ENCODE data around the gene POU3F2. TPM values are rescaled to one million over a fixed set of nuclear protein-coding genes. Genes with fewer than 3 reads are reported as not detected.

Gene POU3F2
- total RNA-seq, 5 donors from 2014 or later (not counting 1 experiment from before 2014, with no cell fraction given): not detected

DNA sequence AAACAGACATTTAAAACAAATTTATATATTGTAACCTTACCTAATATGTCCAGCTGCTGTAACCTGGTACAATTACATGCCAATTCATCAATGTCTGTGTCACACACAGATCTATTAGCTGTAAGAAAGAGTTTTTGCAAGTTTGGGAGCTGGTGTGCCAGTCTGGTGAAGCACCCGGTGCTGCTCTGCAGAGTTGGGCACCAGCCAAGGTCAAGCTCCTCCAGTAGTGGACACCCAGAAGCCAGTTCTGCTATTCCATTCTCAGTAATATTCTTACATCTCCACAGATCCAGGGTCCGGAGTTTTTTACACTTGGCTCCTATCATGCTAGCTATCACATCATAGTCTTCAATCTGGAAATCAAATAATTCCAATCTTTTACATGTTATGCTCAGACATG is 41.0 kb downstream of the POU3F2 start:
- peaks cover 59% of the 10 kb centered on the region for H3K36me3 Mint-ChIP-seq
- H3K27me3 Mint-ChIP-seq: no peaks in the 10 kb centered on the region
- H3K4me1 Mint-ChIP-seq: peaks cover 0 to 4% (median 2%) of the 10 kb centered on the region in 3 donors
- Histone ChIP-seq H3K9me3 (no peaks in the 10 kb centered on the region), H3K36me3 (ENCODE audit: control insufficient read depth in 2 of 2, extremely low read depth in 1 of 2, insufficient read depth in 1 of 2, low read length in 1 of 2) (peaks cover 0 to 15% of the 10 kb centered on the region in 2 donors), H3K27ac (ENCODE audit: low read length) (no peak overlapping the region), H3K4me1 (ENCODE audit: control insufficient read depth in 1 of 2, extremely low read depth in 1 of 2, insufficient read depth in 2 of 2, low read length in 2 of 2) (no peaks in the 10 kb centered on the region), H3K4me3 (ENCODE audit: control insufficient read depth in 1 of 2, extremely low read depth in 1 of 2, low read length in 1 of 2) (no peak overlapping the region), H3K27me3 (replicated peaks in 1 of 2; ENCODE audit: control insufficient read depth in 2 of 2, extremely low read depth in 1 of 2, insufficient read depth in 2 of 2, low read length in 1 of 2) (no peaks in the 10 kb centered on the region)
- ATAC-seq (replicated peaks in 1 of 4) (no peak), DNase-seq (no peak)
- H3K9me3 Mint-ChIP-seq: no peaks in the 10 kb centered on the region
- H3K27ac Mint-ChIP-seq: no peak overlapping the region
- 100% methylated on average over 1 of the region's 2 CpGs for WGBS (ENCODE audit: insufficient coverage)
- no peak overlapping the region for H3K4me3 Mint-ChIP-seq
- ChIA-PET CTCF (no interaction called here), POLR2A (no interaction called here)

DNA sequence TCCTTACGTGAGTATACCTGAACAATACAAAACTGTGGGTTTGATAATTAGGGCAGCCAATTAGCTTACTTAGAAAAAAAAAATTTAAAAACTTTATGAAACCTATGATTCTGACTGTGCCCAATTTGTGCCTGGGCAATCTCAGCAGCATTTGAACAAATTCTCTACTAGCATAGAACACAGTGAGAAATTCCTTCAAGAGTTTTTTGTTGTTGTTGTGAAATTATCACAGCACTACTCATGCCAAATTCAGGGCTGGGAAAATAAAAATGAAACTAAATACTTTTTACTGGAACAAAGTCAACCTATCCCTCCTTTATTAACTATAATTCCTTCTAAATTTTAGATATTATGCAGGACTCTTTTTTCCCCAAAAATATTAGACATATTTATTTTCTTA is 42.9 kb downstream of the POU3F2 start:
- no CpG with 5 or more reads among the region's 1 CpG for WGBS (ENCODE audit: insufficient coverage)
- Mint-ChIP-seq H3K4me3 (no peak overlapping the region), H3K36me3 (peaks cover 54% of the 10 kb centered on the region), H3K9me3 (no peaks in the 10 kb centered on the region), H3K27ac (no peak overlapping the region), H3K27me3 (no peaks in the 10 kb centered on the region), H3K4me1 (peaks cover 0 to 7% (median 5%) of the 10 kb centered on the region in 3 donors)
- no peaks in the 10 kb centered on the region for H3K9me3 ChIP-seq
- H3K4me1 ChIP-seq (ENCODE audit: control insufficient read depth in 1 of 2, extremely low read depth in 1 of 2, insufficient read depth in 2 of 2, low read length in 2 of 2): no peaks in the 10 kb centered on the region
- POLR2A ChIA-PET: no interaction called here
- CTCF ChIA-PET: no interaction called here
- H3K27me3 ChIP-seq (replicated peaks in 1 of 2; ENCODE audit: control insufficient read depth in 2 of 2, extremely low read depth in 1 of 2, insufficient read depth in 2 of 2, low read length in 1 of 2): no peaks in the 10 kb centered on the region
- H3K36me3 ChIP-seq (ENCODE audit: control insufficient read depth in 2 of 2, extremely low read depth in 1 of 2, insufficient read depth in 1 of 2, low read length in 1 of 2): peaks cover 0 to 15% of the 10 kb centered on the region in 2 donors
- no peak for ATAC-seq (replicated peaks in 1 of 4)
- H3K27ac ChIP-seq (ENCODE audit: low read length): no peak overlapping the region
- no peak for DNase-seq
- H3K4me3 ChIP-seq (ENCODE audit: control insufficient read depth in 1 of 2, extremely low read depth in 1 of 2, low read length in 1 of 2): no peak overlapping the region

DNA sequence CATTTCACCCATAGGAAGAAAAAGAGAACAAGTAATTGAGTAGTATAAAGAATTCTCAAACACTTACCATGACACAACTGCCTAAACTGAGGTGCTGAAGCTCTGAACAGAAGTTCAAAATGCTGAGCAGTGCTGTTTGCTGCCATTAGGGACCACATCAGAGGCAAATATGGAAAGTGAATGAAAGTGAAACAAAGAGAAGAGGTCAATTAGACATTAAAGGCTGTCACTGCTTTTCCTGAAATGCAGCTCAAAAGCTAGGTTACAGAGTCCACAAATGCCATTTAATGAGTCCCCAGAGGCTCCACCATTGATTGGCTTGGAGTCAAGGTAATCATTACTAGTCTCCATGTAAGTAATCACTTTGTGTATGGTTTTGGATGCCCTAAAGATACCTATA is 46.1 kb downstream of the POU3F2 start:
- H3K36me3 Mint-ChIP-seq: peaks cover 55% of the 10 kb centered on the region
- CTCF ChIA-PET: interaction anchor here in 1 of 2 donors (0.6 kb wide), 1 partner anchor 9 kb away, joined by 10 read pairs; no protein-coding TSS in a partner anchor

DNA sequence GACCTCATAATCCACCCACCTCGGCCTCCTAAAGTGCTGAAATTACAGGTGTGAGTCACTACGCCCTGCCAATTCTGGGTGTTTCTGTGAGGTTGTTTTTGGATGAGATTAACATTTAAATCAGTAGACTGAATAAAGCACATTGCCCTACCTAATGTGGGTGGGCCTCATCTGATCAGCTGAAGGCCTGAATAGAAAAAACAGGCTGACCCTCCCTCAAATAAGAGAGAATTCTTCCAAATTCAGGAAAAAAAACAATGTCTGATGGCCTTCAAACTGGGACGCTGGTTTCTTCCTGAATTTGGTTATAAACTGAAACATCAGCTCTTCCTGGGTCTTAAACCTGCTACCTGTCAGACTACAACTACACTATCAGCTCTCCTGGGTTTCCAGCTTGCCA is 51.0 kb downstream of the POU3F2 start:
- ATAC-seq (replicated peaks in 1 of 4) (no peak), DNase-seq (no peak)
- CTCF ChIA-PET: no interaction called here
- Histone ChIP-seq H3K36me3 (ENCODE audit: control insufficient read depth in 2 of 2, extremely low read depth in 1 of 2, insufficient read depth in 1 of 2, low read length in 1 of 2) (peaks cover 0 to 9% of the 10 kb centered on the region in 2 donors), H3K4me3 (ENCODE audit: control insufficient read depth in 1 of 2, extremely low read depth in 1 of 2, low read length in 1 of 2) (no peak overlapping the region), H3K27me3 (replicated peaks in 1 of 2; ENCODE audit: control insufficient read depth in 2 of 2, extremely low read depth in 1 of 2, insufficient read depth in 2 of 2, low read length in 1 of 2) (no peaks in the 10 kb centered on the region), H3K27ac (ENCODE audit: low read length) (no peak overlapping the region), H3K4me1 (ENCODE audit: control insufficient read depth in 1 of 2, extremely low read depth in 1 of 2, insufficient read depth in 2 of 2, low read length in 2 of 2) (no peaks in the 10 kb centered on the region), H3K9me3 (no peaks in the 10 kb centered on the region)
- Mint-ChIP-seq H3K4me1 (peaks cover 0 to 4% (median 4%) of the 10 kb centered on the region in 3 donors), H3K9me3 (no peaks in the 10 kb centered on the region), H3K36me3 (peaks cover 60% of the 10 kb centered on the region), H3K27me3 (no peaks in the 10 kb centered on the region), H3K27ac (no peak overlapping the region), H3K4me3 (no peak overlapping the region)
- no CpG with 5 or more reads among the region's 3 CpGs for WGBS (ENCODE audit: insufficient coverage)
- POLR2A ChIA-PET: no interaction called here

More for the DNA sequence above, 46.1 kb downstream of the POU3F2 start:
- ATAC-seq (replicated peaks in 1 of 4) (no peak), DNase-seq (no peak)
- Mint-ChIP-seq H3K27ac (no peak overlapping the region), H3K27me3 (no peaks in the 10 kb centered on the region), H3K4me1 (peaks cover 0 to 7% (median 5%) of the 10 kb centered on the region in 3 donors), H3K9me3 (no peaks in the 10 kb centered on the region), H3K4me3 (no peak overlapping the region)
- Histone ChIP-seq H3K4me3 (ENCODE audit: control insufficient read depth in 1 of 2, extremely low read depth in 1 of 2, low read length in 1 of 2) (no peak overlapping the region), H3K9me3 (no peaks in the 10 kb centered on the region), H3K27ac (ENCODE audit: low read length) (no peak overlapping the region), H3K36me3 (ENCODE audit: control insufficient read depth in 2 of 2, extremely low read depth in 1 of 2, insufficient read depth in 1 of 2, low read length in 1 of 2) (peaks cover 0 to 15% of the 10 kb centered on the region in 2 donors), H3K27me3 (replicated peaks in 1 of 2; ENCODE audit: control insufficient read depth in 2 of 2, extremely low read depth in 1 of 2, insufficient read depth in 2 of 2, low read length in 1 of 2) (no peaks in the 10 kb centered on the region), H3K4me1 (ENCODE audit: control insufficient read depth in 1 of 2, extremely low read depth in 1 of 2, insufficient read depth in 2 of 2, low read length in 2 of 2) (no peaks in the 10 kb centered on the region)
- POLR2A ChIA-PET: no interaction called here

DNA sequence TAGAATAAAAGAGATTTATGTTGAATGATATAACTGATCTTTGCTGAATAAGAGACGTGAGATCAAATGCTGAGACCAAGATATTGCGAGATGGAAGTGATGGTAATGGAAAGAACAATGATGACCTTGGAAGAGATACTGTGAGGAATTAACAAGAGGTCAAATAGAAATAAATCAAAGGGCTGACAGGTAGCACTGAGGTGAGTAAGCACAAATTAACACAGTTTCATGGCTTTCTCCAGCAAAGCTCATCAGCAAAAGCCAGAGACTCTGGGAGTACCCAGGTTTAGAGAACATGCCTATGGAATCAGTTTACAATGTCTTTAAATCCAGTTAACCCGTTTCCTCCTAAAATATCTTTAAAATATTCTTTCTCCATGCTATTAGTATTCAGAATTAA is 53.3 kb downstream of the POU3F2 start:
- Histone ChIP-seq H3K4me3 (ENCODE audit: control insufficient read depth in 1 of 2, extremely low read depth in 1 of 2, low read length in 1 of 2) (no peak overlapping the region), H3K27ac (ENCODE audit: low read length) (no peak overlapping the region), H3K9me3 (no peaks in the 10 kb centered on the region), H3K4me1 (ENCODE audit: control insufficient read depth in 1 of 2, extremely low read depth in 1 of 2, insufficient read depth in 2 of 2, low read length in 2 of 2) (no peaks in the 10 kb centered on the region), H3K36me3 (ENCODE audit: control insufficient read depth in 2 of 2, extremely low read depth in 1 of 2, insufficient read depth in 1 of 2, low read length in 1 of 2) (peaks cover 0 to 9% of the 10 kb centered on the region in 2 donors), H3K27me3 (replicated peaks in 1 of 2; ENCODE audit: control insufficient read depth in 2 of 2, extremely low read depth in 1 of 2, insufficient read depth in 2 of 2, low read length in 1 of 2) (no peaks in the 10 kb centered on the region)
- ATAC-seq (replicated peaks in 1 of 4): no peak
- 100% methylated on average over 2 of the region's 3 CpGs for WGBS (ENCODE audit: insufficient coverage)
- Mint-ChIP-seq H3K27ac (no peak overlapping the region), H3K36me3 (peaks cover 58% of the 10 kb centered on the region), H3K4me1 (no peaks in the 10 kb centered on the region), H3K27me3 (no peaks in the 10 kb centered on the region), H3K9me3 (no peaks in the 10 kb centered on the region), H3K4me3 (no peak overlapping the region)
- ChIA-PET CTCF (no interaction called here), POLR2A (no interaction called here)
- no peak for DNase-seq

Other genes starting within 250 kb of the POU3F2 start
- 10 to 100 TPM; 13.4 to 19.5 (median 15.9) TPM for gene FBXL4, start 113.4 kb downstream of the POU3F2 start, total RNA-seq

All from T-cell (primary cell).